K562 (cell line): Measurements from ENCODE around the gene TFEB. TPM values are rescaled to one million over a fixed set of nuclear protein-coding genes. Genes with fewer than 3 reads are reported as not detected.

Experiments
- ATAC-seq: fragments of 200-7000 bp; cut with Tn5 transposase; 3 replicates; pipeline ENCODE4 v1.9.1; 2020; ENCODE audit warnings: moderate library complexity
- BruUV-seq: library from RNA; stranded (reverse); fragments of 400-500 nt; replicated peaks from 2 replicates; lab custom pipeline; 2021; lab: Mats Ljungman, UMichigan
- CTCF ChIA-PET: fragments of 300-600 bp; formaldehyde crosslinking; extraction: SDS; loops from one replicate; lab custom pipeline; 2021; ENCODE audit warnings: low intra/inter-chr PET ratio; lab: Yijun Ruan, JAX
- POLR2A ChIA-PET: fragments of 300-600, 350-650 bp; sonication (Branson Sonifier 250); formaldehyde crosslinking; extraction: SDS; loops from one replicate; lab custom pipeline; 2021; ENCODE audit warnings: antibody characterized with exemption, inconsistent platforms; lab: Yijun Ruan, JAX
- DNase-seq, 4 experiments: peaks; one replicate each; pipeline versions ENCODE4 v3.0.0 to v3.0.0-alpha.2; 2011 to 2018; ENCODE audit warnings: low spot score in 3 of 4, mixed read lengths in 3 of 4; ENCODE audit errors: extremely low read depth in 1 of 4
- FAIRE-seq: peaks from 2 replicates; lab custom pipeline; 2011; peaks lifted over from hg19 to GRCh38; lab: Jason Lieb, UNC
- H2AFZ ChIP-seq: 2 replicates; pipeline ENCODE4 v1.6.0; 2011; ENCODE audit warnings: low read depth, low read length, control low read depth, inconsistent platforms
- H3K27ac ChIP-seq: fragments of 200-600 bp; 3 replicates; pipeline ENCODE4 v1.8.0; 2011; ENCODE audit warnings: low read depth, mild to moderate bottlenecking, control low read depth, inconsistent platforms, low read length, moderate library complexity, mixed read lengths; ENCODE audit errors: extremely low read depth
- H3K27me3 ChIP-seq, 2 experiments: fragments of 300-600 bp in 1 of 2; 2 replicates in 1 of 2; 3 replicates in 1 of 2; pipeline versions ENCODE4 v1.6.0 to v1.8.0; 2011; ENCODE audit warnings: inconsistent platforms in 2 of 2, low read length in 2 of 2, mild to moderate bottlenecking in 1 of 2, mixed read lengths in 1 of 2, moderate library complexity in 1 of 2; ENCODE audit not compliant: control insufficient read depth in 2 of 2, insufficient read depth in 2 of 2
- H3K36me3 ChIP-seq: fragments of 300-600 bp; 3 replicates; pipeline ENCODE4 v1.8.0; 2011; ENCODE audit warnings: mild to moderate bottlenecking, low read length, inconsistent platforms; ENCODE audit not compliant: control insufficient read depth, insufficient read depth
- H3K4me1 ChIP-seq, 2 experiments: fragments of 200-600 bp in 1 of 2; replicated peaks in 1 of 2; 2 replicates in 1 of 2; 3 replicates in 1 of 2; pipeline versions ENCODE4 v1.5.1 to v1.8.0; 2011; ENCODE audit warnings: inconsistent platforms in 2 of 2, low read length in 2 of 2, mild to moderate bottlenecking in 1 of 2, mixed read lengths in 1 of 2, moderate library complexity in 1 of 2; ENCODE audit not compliant: control insufficient read depth in 2 of 2, insufficient read depth in 2 of 2
- H3K4me2 ChIP-seq: 2 replicates; pipeline ENCODE4 v1.6.1; 2011; ENCODE audit warnings: low read length, control low read depth, inconsistent platforms, mixed read lengths; ENCODE audit not compliant: insufficient read depth
- H3K4me3 ChIP-seq: fragments of 200-600 bp; sonication (generic), shearing (Covaris generic); 2 replicates; pipeline ENCODE4 v1.5.1; 2016; ENCODE audit warnings: control low read depth, inconsistent platforms
- H3K79me2 ChIP-seq: fragments of 200-600 bp; 3 replicates; pipeline ENCODE4 v1.8.0; 2011; ENCODE audit warnings: low read length, inconsistent platforms; ENCODE audit not compliant: control insufficient read depth, insufficient read depth
- H3K9ac ChIP-seq, 2 experiments: 2 replicates each; pipeline versions ENCODE4 v1.6.0 to v1.6.1; 2011; ENCODE audit warnings: low read depth in 2 of 2, low read length in 2 of 2, control low read depth in 1 of 2, inconsistent platforms in 1 of 2, mild to moderate bottlenecking in 1 of 2, mixed read lengths in 1 of 2; ENCODE audit not compliant: insufficient read depth in 1 of 2
- H3K9me1 ChIP-seq: one replicate; pipeline ENCODE4 v1.6.0; 2011; ENCODE audit warnings: inconsistent platforms, mild to moderate bottlenecking, low read length, moderate library complexity; ENCODE audit not compliant: control insufficient read depth, insufficient read depth
- H3K9me3 ChIP-seq: replicated peaks from 2 replicates; pipeline ENCODE4 v1.5.1; 2011; ENCODE audit warnings: low read depth, low read length, inconsistent platforms; ENCODE audit not compliant: control insufficient read depth, insufficient read depth
- H4K20me1 ChIP-seq: replicated peaks from 2 replicates; pipeline ENCODE4 v1.6.1; 2011; ENCODE audit warnings: low read length, inconsistent platforms, mixed read lengths; ENCODE audit not compliant: control insufficient read depth, insufficient read depth
- ATF1 ChIP-seq, 2 experiments: fragments of 450-650 bp in 1 of 2; IDR thresholded peaks; 2 replicates each; pipeline ENCODE4 v1.6.1; 2016; ENCODE audit warnings: missing compliant biosample characterization in 1 of 2, missing genetic modification characterization in 1 of 2
- BRF2 ChIP-seq: IDR thresholded peaks from 3 replicates; pipeline ENCODE4 v1.6.1; 2011; ENCODE audit warnings: borderline replicate concordance, mild to moderate bottlenecking; ENCODE audit not compliant: insufficient read length, insufficient read depth
- SMARCE1 ChIP-seq: fragments of 450-650 bp; IDR thresholded peaks from 2 replicates; pipeline ENCODE4 v1.7.1; 2016; ENCODE audit warnings: mild to moderate bottlenecking
- WGBS: fragments of 100-300 bp; shearing (Covaris generic); methylation state at CpG from one replicate; pipeline ENCODE4 v1.1.6; 2016; ENCODE audit warnings: low coverage, mixed read lengths; ENCODE audit not compliant: insufficient coverage; ENCODE audit errors: missing lambda C conversion rate; 5-methylcytosine and 5-hydroxymethylcytosine counted together
- in situ Hi-C: fragments of 300-500 bp; cut with MboI; formaldehyde crosslinking; loops from 4 replicates; pipeline ENCODE4 v1.15.0; 2018; ENCODE audit warnings: inconsistent platforms, mixed read lengths
- intact Hi-C: fragments of 100-400 bp; cut with micrococcal nuclease; formaldehyde crosslinking; loops from 2 replicates; pipeline ENCODE4 v1.14.2; 2022
- polyA plus RNA-seq, 8 experiments: library from polyadenylated mRNA; depleted of rRNA in 4 of 8; stranded (reverse) in 5 of 8; unstranded in 3 of 8; fragments of >200 nt; fragmentation: Nextera tagmentation in 2 of 8; fragmentation: Illumina TruSeq in 1 of 8; extraction: Ambion mirVana in 2 of 8; extraction: Trizol in 1 of 8; gene quantifications; 2 replicates each; pipeline versions ENCODE4 v1.2.1 to v1.2.3, GENCODE V29; 2011 to 2014; ENCODE audit warnings: inconsistent platforms in 1 of 8, missing spikeins in 1 of 8
- total RNA-seq, 7 experiments: library from RNA; depleted of rRNA in 6 of 7; stranded (reverse); fragments of >200 nt in 6 of 7; fragmentation: Illumina TruSeq in 2 of 7; extraction: Trizol in 2 of 7; gene quantifications; 2 replicates each; pipeline versions ENCODE4 v1.2.1 to v1.2.3, GENCODE V29; 2011 to 2021; ENCODE audit warnings: low replicate concordance in 1 of 7

The TFEB gene
- total and polyA plus RNA-seq, 9 of the 15 experiments (the other 6 are each of a cell fraction or from before 2014, with no cell fraction given), result 0.04 to 4.7 (median 2.0) TPM

- Histone ChIP-seq H3K4me2 (no peak overlapping the region), H3K4me1 (peaks cover 0 to 10% of the 10 kb centered on the region in 2 experiments; a peak in 2 of 5 replicates), H2AFZ (no peak overlapping the region), H3K27ac (no peak overlapping the region), H3K9me1 (no peaks in the 10 kb centered on the region), H3K27me3 (peaks cover 0 to 37% of the 10 kb centered on the region in 2 experiments; a peak in 2 of 5 replicates), H4K20me1 (peaks cover 12% of the 10 kb centered on the region; the same call in 1 of the 2 replicates), H3K9me3 (no peaks in the 10 kb centered on the region), H3K9ac (peak overlapping the region in 1 of 2 experiments; percentile 38; a peak in 1 of 4 replicates), H3K4me3 (no peak overlapping the region), H3K36me3 (no peaks in the 10 kb centered on the region), H3K79me2 (no peaks in the 10 kb centered on the region)
- TF ChIP-seq BRF2, result no peak
- no peak for TF ChIP-seq ATF1 (CRISPR knock-in tag; IDR thresholded peaks at IDR 0.05)
- peak; percentile 34 for TF ChIP-seq ATF1 (tag; IDR thresholded peaks at IDR 0.05)
- no peak for TF ChIP-seq SMARCE1
- intact Hi-C loops, result loop anchor here (10.0 kb wide), 1 partner anchor 341 kb away; no protein-coding TSS in a partner anchor
- CTCF ChIA-PET, result no interaction called here
- no TSS peak for BruUV-seq
- in situ Hi-C loops, result no loop called here
- FAIRE-seq (peak; percentile 11), DNase-seq (peak in 1 of 4 experiments; percentile 31), ATAC-seq (peak; percentile 45; the same call in 2 of the 3 replicates)
- POLR2A ChIA-PET, result interaction anchor here (1.6 kb wide), 1 partner anchor 9 kb away, joined by 5 read pairs; no protein-coding TSS in a partner anchor
- 13% methylated on average over 7 of the region's 7 CpGs for WGBS
Measured at GRCh38 chr6:41704028-41704427, 31.4 kb downstream of the TFEB start.
